Calu3 (cell line): ENCODE data around the gene MYO1G. TPM values are rescaled to one million over a fixed set of nuclear protein-coding genes. Genes with fewer than 3 reads are reported as not detected.
A peak's percentile ranks its signal among the peaks of the same experiment; 100 is the strongest.

Source experiments
- Bru-seq: library from RNA; stranded (reverse); fragments of 400-500 nt; gene quantifications from one replicate; lab custom pipeline; 2021; lab: Mats Ljungman, UMichigan
- BruChase-seq, 2 experiments: library from RNA; stranded (reverse); fragments of 400-500 nt; gene quantifications; one replicate each; lab custom pipeline; 2021; lab: Mats Ljungman, UMichigan
- BruUV-seq: library from RNA; stranded (reverse); fragments of 400-500 nt; replicated peaks from 2 replicates; lab custom pipeline; 2021; lab: Mats Ljungman, UMichigan
- CTCF ChIA-PET: fragments of 300-600 bp; sonication (Branson Sonifier 250); formaldehyde crosslinking; loops from one replicate; lab custom pipeline; 2022; ENCODE audit warnings: antibody characterized with exemption; lab: Charles Lee
- DNase-seq: peaks from one replicate; pipeline ENCODE4 v3.0.0; 2022
- H3K27ac Mint-ChIP-seq: one replicate; pipeline ENCODE4 v1.8.0; 2022; ENCODE audit warnings: mixed read lengths; ENCODE audit not compliant: unreplicated experiment
- H3K27me3 Mint-ChIP-seq: one replicate; pipeline ENCODE4 v1.8.0; 2022; ENCODE audit warnings: mixed read lengths; ENCODE audit not compliant: unreplicated experiment
- H3K36me3 Mint-ChIP-seq: one replicate; pipeline ENCODE4 v1.8.0; 2022; ENCODE audit warnings: mild to moderate bottlenecking, moderate library complexity, mixed read lengths; ENCODE audit not compliant: insufficient read depth, unreplicated experiment
- H3K4me1 Mint-ChIP-seq: one replicate; pipeline ENCODE4 v1.8.0; 2022; ENCODE audit warnings: mild to moderate bottlenecking, low read depth, mixed read lengths; ENCODE audit not compliant: unreplicated experiment
- H3K4me3 Mint-ChIP-seq: one replicate; pipeline ENCODE4 v1.8.0; 2022; ENCODE audit warnings: mild to moderate bottlenecking, low read depth, moderate library complexity, mixed read lengths; ENCODE audit not compliant: unreplicated experiment
- H3K9me3 Mint-ChIP-seq: one replicate; pipeline ENCODE4 v1.8.0; 2022; ENCODE audit warnings: low read depth, mixed read lengths; ENCODE audit not compliant: unreplicated experiment
- intact Hi-C: fragments of 100-400 bp; cut with micrococcal nuclease; formaldehyde crosslinking; loops from one replicate; pipeline ENCODE4 v1.10.0; 2022; ENCODE audit not compliant: unreplicated experiment
- long read RNA-seq: library from polyadenylated mRNA; stranded (forward); transcript quantifications from one replicate; pipeline ENCODE4 v2.0.0, GENCODE V29; 2022
- total RNA-seq: library from RNA; stranded (reverse); gene quantifications from 2 replicates; pipeline ENCODE4 v1.2.3, GENCODE V29; 2022
- TF ChIP-seq, protein P1 (sequence below): fragments of 200-600 bp; IDR thresholded peaks from one replicate; pipeline ENCODE4 v1.8.0; 2022; ENCODE audit warnings: antibody characterized with exemption; ENCODE audit not compliant: unreplicated experiment

MYO1G gene
- total RNA-seq (0.33 and 0.39 TPM in 2 replicates), Bru-seq, nascent RNA (percentile 21 among the genes with signal in this experiment), BruChase-seq, experiment 1, labeled RNA remaining after a 6-hour chase (percentile 18 among the genes with signal in this experiment), BruChase-seq, experiment 2, labeled RNA remaining after a 2-hour chase (percentile 20 among the genes with signal in this experiment)
- long read RNA-seq, partial matches to known transcripts = 1 of 1 reads
- long read RNA-seq, other reads (novel, unspliced or antisense) = 0 of 1 reads

DNA sequence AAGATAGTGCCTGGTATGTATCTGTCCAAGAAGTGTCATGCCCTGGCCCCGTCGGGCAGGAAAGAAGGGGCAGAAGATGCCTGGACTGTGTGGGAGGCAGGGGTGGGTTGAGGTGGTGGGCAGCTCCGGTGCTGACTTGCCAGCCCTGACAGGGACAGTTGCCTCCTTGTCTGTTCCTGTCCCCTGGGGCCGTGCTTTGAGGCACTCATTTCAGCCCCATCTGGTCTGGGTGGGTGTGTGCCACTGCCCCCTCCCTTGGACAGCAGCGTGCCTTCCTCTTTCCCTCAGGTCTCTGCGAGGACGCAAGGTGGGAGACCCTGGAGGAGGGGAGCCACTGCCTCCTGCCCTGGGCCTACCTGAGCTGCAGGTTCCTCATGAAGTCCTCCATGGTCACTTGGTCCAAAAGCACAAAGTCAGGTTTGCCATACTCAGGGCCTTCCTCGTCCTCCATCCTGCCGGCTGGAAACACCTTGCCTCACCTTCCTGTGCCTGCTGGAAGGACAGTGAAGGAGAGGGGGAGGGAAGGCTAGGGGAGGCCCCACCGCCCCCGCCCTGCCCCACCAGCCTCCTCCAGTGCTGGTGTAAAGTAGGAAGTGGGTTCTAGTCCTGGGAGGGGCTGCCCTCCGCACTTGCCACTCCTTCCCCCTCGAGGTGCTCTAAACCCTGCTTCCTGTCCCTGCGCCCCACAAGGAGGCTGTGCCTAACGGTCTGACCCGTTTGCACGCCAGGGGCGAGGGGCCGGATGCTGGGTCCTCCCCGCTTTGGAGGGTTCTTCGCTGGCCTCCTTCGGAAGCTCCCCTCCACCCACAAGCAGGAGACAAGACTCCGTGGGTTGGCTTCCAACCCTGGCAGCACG, at the start of gene MYO1G:
Gene MYO1G, minus strand, starts transcription at position 505 of the 856 bp plus-strand sequence. Its CDS starts 54 bp downstream, at position 451.
- Mint-ChIP-seq H3K27ac (no peak within 1 kb of the TSS), H3K4me1 (peaks cover 19% of the 10 kb centered on the region), H3K36me3 (peaks cover 43% of the 10 kb centered on the region), H3K27me3 (no peaks in the 10 kb centered on the region), H3K9me3 (no peaks in the 10 kb centered on the region), H3K4me3 (no peak within 1 kb of the TSS)
- CTCF ChIA-PET = no interaction called here
- DNase-seq = no peak
- intact Hi-C loops = no loop called here
- no TSS peak for BruUV-seq
- TF ChIP-seq, protein P1, sequence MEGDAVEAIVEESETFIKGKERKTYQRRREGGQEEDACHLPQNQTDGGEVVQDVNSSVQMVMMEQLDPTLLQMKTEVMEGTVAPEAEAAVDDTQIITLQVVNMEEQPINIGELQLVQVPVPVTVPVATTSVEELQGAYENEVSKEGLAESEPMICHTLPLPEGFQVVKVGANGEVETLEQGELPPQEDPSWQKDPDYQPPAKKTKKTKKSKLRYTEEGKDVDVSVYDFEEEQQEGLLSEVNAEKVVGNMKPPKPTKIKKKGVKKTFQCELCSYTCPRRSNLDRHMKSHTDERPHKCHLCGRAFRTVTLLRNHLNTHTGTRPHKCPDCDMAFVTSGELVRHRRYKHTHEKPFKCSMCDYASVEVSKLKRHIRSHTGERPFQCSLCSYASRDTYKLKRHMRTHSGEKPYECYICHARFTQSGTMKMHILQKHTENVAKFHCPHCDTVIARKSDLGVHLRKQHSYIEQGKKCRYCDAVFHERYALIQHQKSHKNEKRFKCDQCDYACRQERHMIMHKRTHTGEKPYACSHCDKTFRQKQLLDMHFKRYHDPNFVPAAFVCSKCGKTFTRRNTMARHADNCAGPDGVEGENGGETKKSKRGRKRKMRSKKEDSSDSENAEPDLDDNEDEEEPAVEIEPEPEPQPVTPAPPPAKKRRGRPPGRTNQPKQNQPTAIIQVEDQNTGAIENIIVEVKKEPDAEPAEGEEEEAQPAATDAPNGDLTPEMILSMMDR = no peak

DNA sequence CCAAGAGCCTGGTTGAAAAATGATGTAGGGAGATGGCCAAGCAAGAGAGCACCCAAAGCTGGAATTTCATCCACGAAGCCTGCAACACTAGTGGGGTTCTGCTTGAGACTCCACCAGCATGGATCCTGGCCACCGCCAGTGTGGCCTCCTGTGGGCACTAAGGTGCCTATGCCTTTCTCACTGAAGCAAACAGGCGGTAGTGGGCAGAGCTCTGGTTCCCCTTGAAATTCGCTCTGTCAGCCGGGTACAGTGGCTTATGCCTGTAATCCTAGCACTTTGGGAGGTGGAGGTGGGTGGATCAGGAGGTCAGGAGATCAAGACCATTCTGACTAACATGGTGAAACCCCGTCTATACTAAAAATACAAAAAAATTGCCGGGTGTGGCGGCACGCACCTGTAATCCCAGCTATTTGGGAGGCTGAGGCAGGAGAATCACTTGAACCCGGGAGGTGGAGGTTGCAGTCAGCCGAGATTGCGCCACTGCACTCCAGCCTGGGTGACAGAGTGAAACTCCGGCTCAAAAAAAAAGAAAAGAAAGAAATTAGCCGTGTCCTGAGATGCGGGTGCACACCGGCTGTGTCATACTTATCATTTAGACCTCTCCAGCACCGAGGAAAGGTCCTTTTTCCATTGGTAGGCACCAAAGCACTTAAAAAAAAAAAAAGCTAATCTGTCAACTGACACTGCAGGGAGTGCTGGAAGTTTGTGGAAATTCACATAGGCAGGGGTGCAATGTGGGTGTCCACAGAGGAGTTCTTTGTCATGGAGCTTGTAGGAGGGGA, 49.5 kb upstream of the MYO1G start:
- Mint-ChIP-seq H3K4me3 (no peak overlapping the region), H3K27ac (no peak overlapping the region), H3K36me3 (peaks cover 5% of the 10 kb centered on the region), H3K27me3 (no peaks in the 10 kb centered on the region), H3K4me1 (no peaks in the 10 kb centered on the region), H3K9me3 (no peaks in the 10 kb centered on the region)
- intact Hi-C loops = no loop called here
- TF ChIP-seq, protein P1 = no peak
- no TSS peak for BruUV-seq
- CTCF ChIA-PET = interaction anchor here (0.7 to 0.8 kb wide), 3 partner anchors 18 to 183 kb away, joined by 3 to 4 read pairs (median 3); no protein-coding TSS in a partner anchor
- no peak for DNase-seq

DNA sequence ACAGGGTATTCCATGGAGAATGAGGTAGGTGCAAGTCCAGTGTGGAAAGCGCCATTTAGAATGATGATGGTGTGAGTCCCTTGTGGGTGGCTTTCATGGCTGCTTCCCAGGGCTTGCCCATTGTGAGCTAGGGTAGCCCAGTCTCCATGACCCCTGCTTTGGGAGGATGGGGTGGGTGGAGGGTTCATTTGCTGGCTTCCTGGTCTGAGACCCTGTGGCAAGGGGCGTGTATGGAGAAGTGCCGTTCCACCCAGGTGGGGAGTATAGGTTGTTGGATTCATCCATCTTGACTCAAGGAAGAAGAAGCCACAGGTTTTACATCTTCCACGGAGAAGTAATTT, 48.9 kb upstream of the MYO1G start:
- TF ChIP-seq, protein P1 = no peak
- CTCF ChIA-PET = no interaction called here
- Mint-ChIP-seq H3K4me1 (no peaks in the 10 kb centered on the region), H3K36me3 (peaks cover 5% of the 10 kb centered on the region), H3K27ac (no peak overlapping the region), H3K9me3 (no peaks in the 10 kb centered on the region), H3K4me3 (no peak overlapping the region), H3K27me3 (no peaks in the 10 kb centered on the region)
- DNase-seq = no peak
- no TSS peak for BruUV-seq
- intact Hi-C loops = no loop called here
